Common myeloid progenitor, CD34-positive (primary cell): ENCODE data around the gene NKAPL.

ENCODE experiments used
- CTCF ChIA-PET: fragments of 350-600 bp; sonication (Branson Sonifier 250); formaldehyde crosslinking; loops from one replicate; lab custom pipeline; 2021; ENCODE audit warnings: antibody characterized with exemption; lab: Charles Lee
- POLR2A ChIA-PET: fragments of 350-600 bp; sonication (Branson Sonifier 250); formaldehyde crosslinking; loops from one replicate; lab custom pipeline; 2021; ENCODE audit warnings: antibody characterized with exemption; lab: Charles Lee
- DNase-seq, 3 donors: peaks; one replicate each; pipeline versions ENCODE4 v3.0.0 to v3.0.0-alpha.2; 2013
- H3K27ac ChIP-seq, 2 experiments: 1 replicate in 1 of 2; 2 replicates in 1 of 2; pipeline ENCODE4 v1.7.0; 2013; ENCODE audit warnings: inconsistent platforms in 2 of 2, low read length in 2 of 2, mild to moderate bottlenecking in 2 of 2, low read depth in 1 of 2, moderate library complexity in 1 of 2; ENCODE audit not compliant: severe bottlenecking in 2 of 2, insufficient read depth in 1 of 2, poor library complexity in 1 of 2
- H3K27me3 ChIP-seq, 5 experiments: replicated peaks in 2 of 5; 1 replicate in 3 of 5; 2 replicates in 2 of 5; pipeline versions ENCODE4 v1.6.1 to v1.7.0; 2013; ENCODE audit warnings: low read length in 4 of 5, mild to moderate bottlenecking in 2 of 5, moderate library complexity in 2 of 5, inconsistent platforms in 1 of 5; ENCODE audit not compliant: insufficient read depth in 5 of 5, control insufficient read depth in 4 of 5
- H3K36me3 ChIP-seq, 4 experiments: 1 replicate in 2 of 4; 2 replicates in 2 of 4; pipeline versions ENCODE4 v1.6.1 to v1.7.0; 2013; ENCODE audit warnings: low read length in 3 of 4, control low read depth in 1 of 4, mild to moderate bottlenecking in 1 of 4; ENCODE audit not compliant: control insufficient read depth in 4 of 4, insufficient read depth in 4 of 4
- H3K4me1 ChIP-seq, 4 experiments: 1 replicate in 3 of 4; 2 replicates in 1 of 4; pipeline versions ENCODE4 v1.6.1 to v1.7.1; 2013; ENCODE audit warnings: low read length in 3 of 4, mild to moderate bottlenecking in 3 of 4, control low read depth in 1 of 4, inconsistent platforms in 1 of 4, moderate library complexity in 1 of 4; ENCODE audit not compliant: control insufficient read depth in 4 of 4, insufficient read depth in 4 of 4; ENCODE audit errors: control extremely low read depth in 1 of 4
- H3K4me3 ChIP-seq, 7 experiments: 1 replicate in 4 of 7; 2 replicates in 3 of 7; pipeline versions ENCODE4 v1.5.1 to v1.7.0; 2013; ENCODE audit warnings: mild to moderate bottlenecking in 7 of 7, low read length in 6 of 7, moderate library complexity in 6 of 7, inconsistent platforms in 2 of 7, low read depth in 2 of 7, control low read depth in 1 of 7; ENCODE audit not compliant: insufficient read depth in 4 of 7, control insufficient read depth in 1 of 7; ENCODE audit errors: extremely low read depth in 1 of 7
- H3K9me3 ChIP-seq, 5 experiments: 1 replicate in 4 of 5; 2 replicates in 1 of 5; pipeline versions ENCODE4 v1.6.1 to v1.7.1; 2013; ENCODE audit warnings: low read length in 4 of 5, mild to moderate bottlenecking in 2 of 5, inconsistent platforms in 1 of 5, low read depth in 1 of 5, moderate library complexity in 1 of 5; ENCODE audit not compliant: control insufficient read depth in 4 of 5, insufficient read depth in 2 of 5; ENCODE audit errors: control extremely low read depth in 1 of 5
- WGBS: methylation state at CpG from one replicate; pipeline ENCODE4 v1.1.5; 2013; ENCODE audit not compliant: insufficient coverage; 5-methylcytosine and 5-hydroxymethylcytosine counted together

The NKAPL gene

GRCh38 chr6:28226460-28226859, 32.6 kb upstream of the NKAPL start:
- Histone ChIP-seq H3K4me3 (peak overlapping the region in 3 of 7 experiments; percentile 87 to 93 (median 91)), H3K27me3 (peaks cover 0 to 4% (median 0%) of the 10 kb centered on the region in 5 experiments), H3K36me3 (peaks cover 9 to 42% (median 32%) of the 10 kb centered on the region in 4 experiments), H3K27ac (no peak overlapping the region), H3K9me3 (no peaks in the 10 kb centered on the region), H3K4me1 (peaks cover 16 to 36% (median 25%) of the 10 kb centered on the region in 4 experiments)
- WGBS = 100% methylated on average over 1 of the region's 2 CpGs
- ChIA-PET POLR2A (interaction anchor here (1.0 kb wide), 1 partner anchor 65 kb away, joined by 5 read pairs; no protein-coding TSS in a partner anchor), CTCF (interaction anchor here (1.5 to 1.6 kb wide), 3 partner anchors 21 to 157 kb away, joined by 3 read pairs; partner anchors contain the start of gene PGBD1)
- DNase-seq = no peak

GRCh38 chr6:28232785-28233184, 26.3 kb upstream of the NKAPL start:
- POLR2A ChIA-PET = no interaction called here
- H3K4me1 ChIP-seq = peaks cover 0 to 12% (median 6%) of the 10 kb centered on the region in 4 experiments
- no peak for DNase-seq
- H3K27ac ChIP-seq = no peak overlapping the region
- WGBS = 96% methylated on average over 9 of the region's 11 CpGs
- peaks cover 0 to 11% (median 0%) of the 10 kb centered on the region in 5 experiments for H3K9me3 ChIP-seq
- peaks cover 9 to 66% (median 55%) of the 10 kb centered on the region in 4 experiments for H3K36me3 ChIP-seq
- CTCF ChIA-PET = interaction anchor here (1.1 kb wide), 1 partner anchor 14 kb away, joined by 4 read pairs; no protein-coding TSS in a partner anchor
- no peak overlapping the region for H3K4me3 ChIP-seq
- H3K27me3 ChIP-seq = no peaks in the 10 kb centered on the region

- Histone ChIP-seq H3K27ac (no peak overlapping the region), H3K4me1 (peaks cover 0 to 8% (median 2%) of the 10 kb centered on the region in 4 experiments), H3K4me3 (no peak overlapping the region), H3K27me3 (no peaks in the 10 kb centered on the region), H3K9me3 (peaks cover 0 to 11% (median 0%) of the 10 kb centered on the region in 5 experiments), H3K36me3 (peaks cover 9 to 42% (median 34%) of the 10 kb centered on the region in 4 experiments)
- ChIA-PET CTCF (no interaction called here), POLR2A (no interaction called here)
- 100% methylated on average over 2 of the region's 3 CpGs for WGBS
- DNase-seq = no peak
These were observed 23.1 kb upstream of the NKAPL start for GRCh38 chr6:28235912-28236452.

DNA sequence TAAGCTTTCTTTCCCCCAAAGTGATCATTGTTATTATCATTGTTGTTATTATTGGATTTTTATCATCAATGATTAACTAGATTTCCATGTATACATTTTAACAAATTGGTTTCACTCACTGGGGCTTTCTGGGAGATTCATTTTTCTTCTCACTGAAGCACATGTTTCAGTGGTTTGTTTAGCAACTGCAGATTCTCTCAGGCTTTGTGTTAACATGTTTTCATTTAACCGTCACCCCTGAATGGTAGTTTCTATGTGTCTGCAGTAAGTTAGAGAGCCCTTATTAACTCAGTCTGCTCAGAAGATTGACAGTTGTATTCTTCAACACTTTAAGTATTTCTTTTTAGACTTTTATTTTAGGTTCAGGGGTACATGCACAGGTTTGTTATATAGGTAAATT, 19.5 kb upstream of the NKAPL start:
- WGBS = 100% methylated on average over 1 of the region's 1 CpG
- no peak overlapping the region for H3K4me3 ChIP-seq
- no peak overlapping the region for H3K27ac ChIP-seq
- ChIA-PET POLR2A (no interaction called here), CTCF (no interaction called here)
- no peak for DNase-seq
- no peaks in the 10 kb centered on the region for H3K9me3 ChIP-seq
- peaks cover 2 to 15% (median 13%) of the 10 kb centered on the region in 4 experiments for H3K36me3 ChIP-seq
- no peaks in the 10 kb centered on the region for H3K27me3 ChIP-seq
- peaks cover 0 to 8% (median 2%) of the 10 kb centered on the region in 4 experiments for H3K4me1 ChIP-seq

DNA sequence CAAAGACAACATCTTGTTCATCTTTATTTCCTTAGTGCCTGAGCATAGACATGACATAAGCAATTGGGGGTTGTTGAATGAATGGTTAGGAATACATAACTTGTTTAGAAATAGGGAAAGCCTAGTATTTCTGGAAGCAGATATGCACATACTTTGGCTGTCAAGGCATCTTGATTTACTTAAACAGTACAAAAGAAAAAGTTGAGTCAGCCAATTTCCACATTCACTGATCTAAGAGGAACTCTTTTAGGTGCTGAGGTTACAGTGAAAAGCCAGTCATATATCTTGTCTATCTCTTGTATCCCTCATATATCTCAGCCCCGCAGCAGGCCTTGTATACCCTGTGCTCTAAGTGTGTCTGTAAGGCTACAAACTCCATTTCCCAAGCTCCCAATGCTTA, 18.6 kb upstream of the NKAPL start:
- ChIA-PET POLR2A (no interaction called here), CTCF (no interaction called here)
- Histone ChIP-seq H3K36me3 (peaks cover 2 to 22% (median 18%) of the 10 kb centered on the region in 4 experiments), H3K4me1 (peaks cover 0 to 8% (median 2%) of the 10 kb centered on the region in 4 experiments), H3K9me3 (no peaks in the 10 kb centered on the region), H3K4me3 (no peak overlapping the region), H3K27me3 (no peaks in the 10 kb centered on the region), H3K27ac (no peak overlapping the region)
- no CpG with 5 or more reads among the region's 1 CpG for WGBS
- no peak for DNase-seq

DNA sequence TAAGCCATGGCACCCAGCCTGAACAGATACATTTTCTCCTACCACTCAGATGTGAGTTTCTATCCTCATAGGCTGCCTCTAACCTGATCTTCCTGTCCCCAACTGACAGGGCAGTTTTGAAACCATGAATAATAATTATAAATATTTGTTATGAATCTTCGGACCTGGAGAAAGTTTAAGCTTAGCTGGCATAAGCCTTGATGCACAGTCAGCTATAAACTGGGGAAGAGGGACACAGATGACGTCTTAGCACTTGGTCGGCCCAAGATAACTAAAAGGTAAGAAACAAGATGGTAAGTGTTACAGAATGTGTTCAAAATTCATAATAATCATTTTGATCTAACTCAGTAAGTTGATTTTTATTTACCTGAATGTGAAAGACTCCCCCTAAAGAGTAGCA, 15.2 kb upstream of the NKAPL start:
- Histone ChIP-seq H3K36me3 (peaks cover 13 to 49% (median 44%) of the 10 kb centered on the region in 4 experiments), H3K27me3 (no peaks in the 10 kb centered on the region), H3K27ac (no peak overlapping the region), H3K4me3 (no peak overlapping the region), H3K9me3 (no peaks in the 10 kb centered on the region), H3K4me1 (no peaks in the 10 kb centered on the region)
- ChIA-PET POLR2A (no interaction called here), CTCF (no interaction called here)
- WGBS = 80% methylated on average over 1 of the region's 3 CpGs
- no peak for DNase-seq

GRCh38 chr6:28245206-28245941, 13.7 kb upstream of the NKAPL start:
- 96% methylated on average over 5 of the region's 6 CpGs for WGBS
- Histone ChIP-seq H3K4me3 (no peak overlapping the region), H3K27ac (no peak overlapping the region), H3K27me3 (no peaks in the 10 kb centered on the region), H3K36me3 (peaks cover 13 to 50% (median 44%) of the 10 kb centered on the region in 4 experiments), H3K9me3 (no peaks in the 10 kb centered on the region), H3K4me1 (peaks cover 0 to under 1% (median under 1%) of the 10 kb centered on the region in 4 experiments)
- CTCF ChIA-PET = interaction anchor here (1.1 kb wide), 1 partner anchor 11 kb away, joined by 3 read pairs; no protein-coding TSS in a partner anchor
- DNase-seq = no peak
- POLR2A ChIA-PET = no interaction called here
